Measurements from ENCODE around the gene PRLR. TPM values are rescaled to one million over a fixed set of nuclear protein-coding genes. Genes with fewer than 3 reads are reported as not detected.
"Not testable (repeated sequence)": the region's sequence is repeated elsewhere in the genome, so short reads cannot be mapped to it uniquely, and the experiment has no call there.

PRLR gene
- total and polyA plus RNA-seq, 10 of the 15 experiments (the other 5 are each of a cell fraction or from before 2014, with no cell fraction given), result 0.03 to 8.1 (median 0.20) TPM

DNA sequence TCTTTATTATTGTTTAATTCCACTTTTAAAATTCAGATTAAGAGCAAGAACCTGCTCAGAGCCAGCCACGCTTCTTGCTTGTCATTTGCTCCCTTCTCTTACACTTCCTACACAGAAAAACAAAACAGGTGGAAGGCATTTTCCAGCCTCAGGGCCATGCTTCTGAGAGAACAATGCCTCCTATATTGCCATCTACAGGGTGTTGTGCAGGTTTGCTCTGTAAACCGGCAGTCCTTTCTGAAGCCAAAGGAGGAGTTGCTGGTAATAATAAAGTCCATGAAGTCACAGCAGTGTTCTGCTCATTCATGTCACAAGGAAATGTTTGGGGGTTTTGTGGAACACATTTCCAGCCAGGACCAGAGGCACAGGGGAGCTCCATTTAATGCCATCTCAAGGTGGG lies 16.1 kb upstream of the PRLR start:
- no peak overlapping the region for H3K27ac ChIP-seq (ENCODE audit: control insufficient read depth, insufficient read depth)
- no peak overlapping the region for H3K9ac ChIP-seq (ENCODE audit: control insufficient read depth, insufficient read depth, low read length)
- TF ChIP-seq, protein P1, sequence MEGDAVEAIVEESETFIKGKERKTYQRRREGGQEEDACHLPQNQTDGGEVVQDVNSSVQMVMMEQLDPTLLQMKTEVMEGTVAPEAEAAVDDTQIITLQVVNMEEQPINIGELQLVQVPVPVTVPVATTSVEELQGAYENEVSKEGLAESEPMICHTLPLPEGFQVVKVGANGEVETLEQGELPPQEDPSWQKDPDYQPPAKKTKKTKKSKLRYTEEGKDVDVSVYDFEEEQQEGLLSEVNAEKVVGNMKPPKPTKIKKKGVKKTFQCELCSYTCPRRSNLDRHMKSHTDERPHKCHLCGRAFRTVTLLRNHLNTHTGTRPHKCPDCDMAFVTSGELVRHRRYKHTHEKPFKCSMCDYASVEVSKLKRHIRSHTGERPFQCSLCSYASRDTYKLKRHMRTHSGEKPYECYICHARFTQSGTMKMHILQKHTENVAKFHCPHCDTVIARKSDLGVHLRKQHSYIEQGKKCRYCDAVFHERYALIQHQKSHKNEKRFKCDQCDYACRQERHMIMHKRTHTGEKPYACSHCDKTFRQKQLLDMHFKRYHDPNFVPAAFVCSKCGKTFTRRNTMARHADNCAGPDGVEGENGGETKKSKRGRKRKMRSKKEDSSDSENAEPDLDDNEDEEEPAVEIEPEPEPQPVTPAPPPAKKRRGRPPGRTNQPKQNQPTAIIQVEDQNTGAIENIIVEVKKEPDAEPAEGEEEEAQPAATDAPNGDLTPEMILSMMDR (IDR thresholded peaks at IDR 0.05 in 2 of 3, conservative IDR thresholded peaks at IDR 0.05 in 1 of 3; ENCODE audit: control insufficient read depth in 2 of 3, extremely low read depth in 1 of 3, insufficient read depth in 1 of 3, low read depth in 3 of 3, low read length in 3 of 3), result peak in 2 of 3 experiments; percentile 30 to 37; a peak in 3 of 6 replicates
- TF ChIP-seq ZNF687 (IDR thresholded peaks at IDR 0.05) (peak; percentile 32; the same call in 1 of the 2 replicates), POLR2AphosphoS5 (IDR thresholded peaks at IDR 0.05; ENCODE audit: low read length) (no peak), SMC3 (IDR thresholded peaks at IDR 0.05; ENCODE audit: borderline replicate concordance, low read length) (peak; percentile 28; the same call in 1 of the 2 replicates)
- ChIA-PET CTCF (interaction anchor here (0.9 to 4.3 kb wide), 14 partner anchors 9 to 190 kb away, joined by 3 to 56 read pairs (median 4); partner anchors contain the start of gene PRLR), SMC1A (ENCODE audit: uncharacterized antibody, unreplicated experiment) (interaction anchor here (1.0 to 6.6 kb wide), 16 partner anchors 8 to 190 kb away, joined by 3 to 95 read pairs (median 8); partner anchors contain the start of gene PRLR), POLR2A (interaction anchor here (0.8 to 6.0 kb wide), 2 partner anchors 18 to 337 kb away, joined by 3 to 46 read pairs; partner anchors contain the start of gene PRLR), RAD21 (ENCODE audit: unreplicated experiment) (interaction anchor here (1.0 to 6.5 kb wide), 9 partner anchors 9 to 190 kb away, joined by 3 to 79 read pairs (median 8); partner anchors contain the start of gene PRLR)
- in situ Hi-C loops (cut with MboI), result no loop called here
- WGBS (ENCODE audit: insufficient coverage, insufficient replicate concordance, low lambda C conversion rate, missing lambda C conversion rate), result 19% methylated on average over 2 of the region's 2 CpGs
- FAIRE-seq (no peak), DNase-seq (ENCODE audit: low read depth, low spot score) (no peak), ATAC-seq (peak; percentile 64)
- no peak overlapping the region for H2AFZ ChIP-seq (ENCODE audit: control insufficient read depth, low read depth, low read length)
- intact Hi-C loops (cut with micrococcal nuclease; ENCODE audit: unreplicated experiment), result loop anchor here (2.0 kb wide), 1 partner anchor 72 kb away; no protein-coding TSS in a partner anchor
- no peak overlapping the region for H3K4me2 ChIP-seq (ENCODE audit: control insufficient read depth, insufficient read depth)
- H4K20me1 ChIP-seq (ENCODE audit: control insufficient read depth, insufficient read depth), result no peaks in the 10 kb centered on the region
- H3K9me3 ChIP-seq (replicated peaks; ENCODE audit: control insufficient read depth, insufficient read depth, low read length), result peaks cover 2% of the 10 kb centered on the region; the same call in 1 of the 3 replicates
- H3K4me3 ChIP-seq, result no peak overlapping the region
- BruUV-seq (replicated peaks), result no TSS peak
- no peaks in the 10 kb centered on the region for H3K79me2 ChIP-seq (ENCODE audit: control insufficient read depth, insufficient read depth, low read length)
- H3K27me3 ChIP-seq (replicated peaks in 1 of 2; ENCODE audit: control insufficient read depth in 2 of 2, insufficient read depth in 2 of 2, low read length in 1 of 2), result no peaks in the 10 kb centered on the region
- no peaks in the 10 kb centered on the region for H3K36me3 ChIP-seq (ENCODE audit: control insufficient read depth in 2 of 2, insufficient read depth in 2 of 2, low read length in 1 of 2)
- H3K4me1 ChIP-seq (ENCODE audit: control insufficient read depth, insufficient read depth, low read length), result no peaks in the 10 kb centered on the region

- intact Hi-C loops (cut with micrococcal nuclease; ENCODE audit: unreplicated experiment); DNase-seq (ENCODE audit: low read depth, low spot score); H2AFZ ChIP-seq (ENCODE audit: control insufficient read depth, low read depth, low read length); H3K4me3 ChIP-seq; FAIRE-seq; H3K9me3 ChIP-seq (replicated peaks; ENCODE audit: control insufficient read depth, insufficient read depth, low read length); H3K4me1 ChIP-seq (ENCODE audit: control insufficient read depth, insufficient read depth, low read length); H3K79me2 ChIP-seq (ENCODE audit: control insufficient read depth, insufficient read depth, low read length); H3K27me3 ChIP-seq (replicated peaks in 1 of 2; ENCODE audit: control insufficient read depth in 2 of 2, insufficient read depth in 2 of 2, low read length in 1 of 2); ATAC-seq; H3K9ac ChIP-seq (ENCODE audit: control insufficient read depth, insufficient read depth, low read length); H3K27ac ChIP-seq (ENCODE audit: control insufficient read depth, insufficient read depth); H3K36me3 ChIP-seq (ENCODE audit: control insufficient read depth in 2 of 2, insufficient read depth in 2 of 2, low read length in 1 of 2); BruUV-seq (replicated peaks); H4K20me1 ChIP-seq (ENCODE audit: control insufficient read depth, insufficient read depth); in situ Hi-C loops (cut with MboI); H3K4me2 ChIP-seq (ENCODE audit: control insufficient read depth, insufficient read depth): not testable (repeated sequence)
- 66% methylated on average over 10 of the region's 10 CpGs for WGBS (ENCODE audit: insufficient coverage, insufficient replicate concordance, low lambda C conversion rate, missing lambda C conversion rate)
- ChIA-PET CTCF (interaction anchor here (0.6 to 4.3 kb wide), 11 partner anchors 17 to 1316 kb away, joined by 3 to 56 read pairs (median 3); partner anchors contain the start of gene PRLR), SMC1A (ENCODE audit: uncharacterized antibody, unreplicated experiment) (interaction anchor here (0.6 to 6.6 kb wide), 12 partner anchors 10 to 75 kb away, joined by 3 to 95 read pairs (median 3); partner anchors contain the start of gene PRLR), POLR2A (interaction anchor here (6.0 kb wide), 1 partner anchor 17 kb away, joined by 46 read pairs; the partner anchor contains the start of gene PRLR), RAD21 (ENCODE audit: unreplicated experiment) (interaction anchor here (0.6 to 6.5 kb wide), 9 partner anchors 12 to 290 kb away, joined by 3 to 79 read pairs (median 4); partner anchors contain the start of gene PRLR)
Measured at GRCh38 chr5:35245371-35245770, 15.1 kb upstream of the PRLR start.
